NCI-H2227 (cell line): Measurements from ENCODE around the gene FAM20B.
"Not testable (repeated sequence)": the region's sequence is repeated elsewhere in the genome, so short reads cannot be mapped to it uniquely, and the experiment has no call there.

Source experiments
- DNase-seq: peaks from one replicate; lab custom pipeline; 2025; ENCODE audit not compliant: unreplicated experiment; lab: John Stamatoyannopoulos, UW

The FAM20B gene, protein sequence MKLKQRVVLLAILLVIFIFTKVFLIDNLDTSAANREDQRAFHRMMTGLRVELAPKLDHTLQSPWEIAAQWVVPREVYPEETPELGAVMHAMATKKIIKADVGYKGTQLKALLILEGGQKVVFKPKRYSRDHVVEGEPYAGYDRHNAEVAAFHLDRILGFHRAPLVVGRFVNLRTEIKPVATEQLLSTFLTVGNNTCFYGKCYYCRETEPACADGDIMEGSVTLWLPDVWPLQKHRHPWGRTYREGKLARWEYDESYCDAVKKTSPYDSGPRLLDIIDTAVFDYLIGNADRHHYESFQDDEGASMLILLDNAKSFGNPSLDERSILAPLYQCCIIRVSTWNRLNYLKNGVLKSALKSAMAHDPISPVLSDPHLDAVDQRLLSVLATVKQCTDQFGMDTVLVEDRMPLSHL

DNA sequence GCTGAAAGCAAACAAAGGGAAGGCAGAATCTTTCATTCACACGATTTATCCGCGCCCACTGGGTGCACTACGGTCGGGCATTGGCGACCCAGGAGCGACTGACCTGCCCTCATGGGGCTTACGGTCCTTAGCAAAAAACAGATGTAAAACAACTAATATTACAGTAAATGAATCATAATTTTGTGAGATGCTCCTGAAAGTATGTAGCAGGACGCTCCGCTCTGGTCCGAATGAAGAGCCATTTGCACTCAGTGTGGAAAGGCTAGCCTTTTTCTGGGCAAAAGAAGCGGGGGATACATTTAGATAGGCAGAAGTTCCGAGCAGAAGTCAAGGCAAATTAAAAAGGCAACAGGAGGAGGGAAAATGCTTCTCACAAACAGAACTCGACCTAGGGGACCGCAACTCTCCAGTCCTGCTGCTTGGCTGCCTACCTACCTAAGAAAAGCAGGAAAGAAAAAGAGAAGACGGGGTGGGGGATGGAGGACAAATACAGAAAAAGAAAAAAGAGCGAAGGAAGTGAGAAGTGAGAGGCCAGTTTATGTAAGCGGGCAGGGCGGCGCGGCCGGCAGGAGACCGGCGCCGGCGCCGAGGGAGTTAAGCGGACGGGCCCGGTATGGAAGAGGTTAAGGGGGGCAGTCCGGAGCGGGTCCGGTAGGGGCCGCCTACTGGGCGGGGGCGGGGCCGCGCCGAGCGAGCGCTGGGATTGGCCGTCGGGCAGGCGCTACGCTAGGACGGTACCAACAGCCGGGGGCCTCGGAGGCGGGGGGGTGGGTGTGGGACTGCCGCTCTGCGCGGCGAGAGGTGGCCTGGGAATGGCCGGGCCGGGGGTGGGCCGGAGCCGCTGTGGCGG, at the start of gene FAM20B:
TSS of gene FAM20B (plus strand) at position 770 of the 850 bp plus-strand sequence. CDS start 17,954 bp downstream, outside the sequence.
- peak; percentile 96 for DNase-seq

DNA sequence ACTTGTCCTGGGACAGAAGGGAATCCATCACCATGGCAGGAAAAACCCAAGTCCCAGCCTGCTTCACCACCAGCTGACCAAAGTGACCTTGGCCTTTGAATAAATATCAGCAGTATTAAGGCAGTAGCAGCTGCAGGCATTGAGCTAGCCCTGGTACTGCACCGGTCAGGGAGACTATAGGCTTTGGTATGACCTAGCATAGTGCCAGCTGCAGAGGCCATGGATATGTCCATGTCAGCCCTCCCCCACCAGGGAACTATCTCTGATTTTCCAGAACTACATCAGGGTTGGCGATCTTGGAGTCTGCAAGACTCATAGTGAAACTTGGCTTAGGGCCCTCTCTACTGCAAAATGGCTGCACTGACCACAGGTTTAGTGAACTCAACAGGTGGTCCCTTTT, 49.2 kb upstream of the FAM20B start:
- no peak for DNase-seq

DNA sequence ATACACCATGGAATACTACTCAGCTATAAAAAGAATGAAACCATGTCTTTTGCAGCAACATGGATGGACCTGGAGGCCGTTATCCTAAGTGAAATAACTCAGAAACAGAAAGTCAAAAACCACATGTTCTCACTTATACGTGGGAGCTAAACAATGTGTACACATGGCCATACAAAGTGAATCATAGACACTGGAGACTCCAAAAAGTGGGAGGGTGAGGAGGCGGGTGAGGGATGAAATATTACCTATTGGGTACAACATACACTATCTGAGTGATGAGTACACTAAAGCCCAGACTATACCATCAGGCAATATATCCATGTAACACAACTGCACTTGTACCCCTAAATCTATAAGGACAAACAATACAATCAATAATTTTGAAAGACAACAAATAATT, 39.5 kb upstream of the FAM20B start:
- DNase-seq: no peak

DNA sequence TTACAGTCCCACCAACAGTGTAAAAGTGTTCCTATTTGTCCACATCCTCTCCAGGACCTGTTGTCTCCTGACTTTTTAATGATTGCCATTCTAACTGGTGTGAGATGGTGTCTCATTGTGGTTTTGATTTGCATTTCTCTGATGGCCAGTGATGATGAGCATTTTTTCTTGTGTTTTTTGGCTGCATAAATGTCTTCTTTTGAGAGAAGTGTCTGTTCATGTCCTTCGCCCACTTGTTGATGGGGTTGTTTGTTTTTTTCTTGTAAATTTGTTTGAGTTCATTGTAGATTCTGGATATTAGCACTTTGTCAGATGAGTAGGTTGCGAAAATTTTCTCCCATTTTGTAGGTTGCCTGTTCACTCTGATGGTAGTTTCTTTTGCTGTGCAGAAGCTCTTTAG, 37.5 kb upstream of the FAM20B start:
- DNase-seq: not testable (repeated sequence)

DNA sequence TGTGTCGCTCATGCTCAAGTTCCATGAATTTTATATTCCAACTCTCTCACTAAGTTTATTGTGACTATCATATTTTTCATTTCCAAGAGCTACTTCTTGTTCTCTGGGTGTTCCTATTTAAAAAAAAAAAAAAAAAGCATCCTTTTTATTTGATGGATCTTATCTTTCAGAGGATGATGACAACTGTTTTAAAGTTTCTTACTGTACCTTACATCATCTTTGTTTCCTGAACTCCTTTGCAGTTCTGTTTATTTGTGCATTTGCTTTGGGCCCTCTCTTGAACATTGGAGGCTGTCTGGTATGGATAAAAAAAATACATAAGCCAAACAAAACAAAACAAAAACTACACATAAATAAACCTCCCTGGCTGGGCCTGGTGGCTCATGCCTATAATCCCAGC, 32.1 kb upstream of the FAM20B start:
- DNase-seq: no peak

DNA sequence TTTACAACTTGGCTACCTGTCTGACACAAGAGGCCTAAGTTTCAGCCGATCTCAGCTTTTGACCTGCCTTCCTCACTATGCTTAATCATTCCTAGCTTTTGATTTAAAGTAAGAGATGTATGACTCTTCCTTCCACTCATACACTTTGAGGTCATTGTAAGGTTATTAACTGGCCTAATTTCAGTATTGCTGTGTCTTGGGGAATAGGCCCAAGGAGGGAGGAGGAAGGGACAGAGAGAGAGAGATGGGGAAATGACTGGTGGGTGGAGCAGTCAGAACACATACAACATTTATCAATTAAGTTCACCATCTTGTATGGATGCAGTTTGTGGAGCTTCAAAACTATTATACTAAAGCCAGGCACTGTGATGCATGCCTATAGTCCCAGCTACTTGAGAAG, 28.3 kb upstream of the FAM20B start:
- DNase-seq: no peak

DNA sequence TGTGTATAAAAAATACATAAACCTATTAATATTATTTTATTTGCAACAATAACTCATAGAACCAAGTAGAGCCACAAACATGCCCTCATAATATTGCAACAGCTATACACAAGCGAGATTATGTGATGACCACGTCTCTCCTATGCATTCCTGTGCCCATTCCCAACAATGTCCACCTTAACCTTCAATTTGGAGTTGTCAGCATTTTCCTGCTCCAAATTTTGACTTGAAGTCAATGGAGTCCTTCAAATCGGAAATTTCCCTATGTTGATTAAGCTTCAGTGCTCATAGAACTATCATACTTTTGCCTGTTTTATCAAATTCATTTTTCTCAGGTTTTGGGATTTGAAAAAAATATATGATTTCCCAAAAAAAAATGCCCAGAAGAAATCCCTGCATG, 27.4 kb upstream of the FAM20B start:
- DNase-seq: no peak

DNA sequence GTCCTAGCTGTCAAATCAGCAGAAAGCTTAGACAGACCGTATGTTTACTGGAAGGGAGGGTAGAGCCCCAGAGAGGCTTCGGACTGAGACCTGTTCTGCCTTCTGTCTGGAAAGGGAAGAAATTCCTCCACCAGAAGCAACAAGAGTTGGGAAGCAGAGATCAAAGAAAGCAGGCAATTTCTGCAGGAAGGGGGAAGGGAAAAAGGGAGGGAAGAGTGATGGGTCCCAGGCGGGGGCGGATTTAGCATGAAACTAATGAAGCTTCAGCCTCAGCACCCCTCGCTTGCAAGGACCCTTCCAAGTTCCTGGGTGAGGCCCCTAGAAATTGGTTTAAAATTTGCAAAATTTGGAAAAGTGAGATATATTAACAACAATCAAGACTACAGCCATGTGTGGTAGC, 26.6 kb upstream of the FAM20B start:
- no peak for DNase-seq

DNA sequence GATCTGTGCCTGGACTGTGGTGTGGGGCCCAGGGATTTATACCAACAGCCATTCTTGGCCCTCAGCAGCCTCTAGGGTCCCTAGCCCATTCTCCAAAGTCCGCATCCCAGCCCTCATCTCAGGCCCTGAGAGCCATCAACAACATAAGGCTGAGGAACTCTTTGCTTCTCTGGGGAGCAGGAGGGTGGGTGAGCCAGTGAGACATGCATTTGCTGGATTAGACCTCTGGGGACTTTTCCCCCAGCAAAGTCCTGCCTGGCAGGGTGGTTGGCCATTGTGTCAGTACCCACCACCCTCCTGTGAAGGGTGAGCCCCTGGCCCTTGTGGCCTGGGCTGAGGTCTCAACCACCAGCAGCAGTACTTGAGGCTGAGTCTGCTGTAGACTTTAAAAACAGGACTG, 24.2 kb upstream of the FAM20B start:
- no peak for DNase-seq

DNA sequence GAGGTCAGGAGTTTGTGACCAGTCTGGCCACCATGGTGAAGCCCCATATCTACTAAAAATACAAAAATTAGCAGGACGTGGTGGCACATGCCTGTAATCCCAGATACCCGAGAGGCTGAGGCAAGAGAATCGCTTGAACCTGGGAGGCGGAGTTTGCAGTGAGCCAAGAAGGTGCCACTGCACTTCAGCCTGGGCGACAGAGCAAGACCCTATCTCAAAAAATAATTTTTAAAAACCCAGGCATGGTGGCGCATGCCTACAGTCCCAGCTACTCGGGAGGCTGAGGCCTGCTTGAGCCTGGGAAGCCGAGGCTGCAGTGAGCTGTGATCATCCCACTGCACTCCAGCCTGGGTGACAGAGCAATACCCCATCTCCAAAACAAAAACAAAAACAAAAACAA, 23.6 kb upstream of the FAM20B start:
- not testable (repeated sequence) for DNase-seq

DNA sequence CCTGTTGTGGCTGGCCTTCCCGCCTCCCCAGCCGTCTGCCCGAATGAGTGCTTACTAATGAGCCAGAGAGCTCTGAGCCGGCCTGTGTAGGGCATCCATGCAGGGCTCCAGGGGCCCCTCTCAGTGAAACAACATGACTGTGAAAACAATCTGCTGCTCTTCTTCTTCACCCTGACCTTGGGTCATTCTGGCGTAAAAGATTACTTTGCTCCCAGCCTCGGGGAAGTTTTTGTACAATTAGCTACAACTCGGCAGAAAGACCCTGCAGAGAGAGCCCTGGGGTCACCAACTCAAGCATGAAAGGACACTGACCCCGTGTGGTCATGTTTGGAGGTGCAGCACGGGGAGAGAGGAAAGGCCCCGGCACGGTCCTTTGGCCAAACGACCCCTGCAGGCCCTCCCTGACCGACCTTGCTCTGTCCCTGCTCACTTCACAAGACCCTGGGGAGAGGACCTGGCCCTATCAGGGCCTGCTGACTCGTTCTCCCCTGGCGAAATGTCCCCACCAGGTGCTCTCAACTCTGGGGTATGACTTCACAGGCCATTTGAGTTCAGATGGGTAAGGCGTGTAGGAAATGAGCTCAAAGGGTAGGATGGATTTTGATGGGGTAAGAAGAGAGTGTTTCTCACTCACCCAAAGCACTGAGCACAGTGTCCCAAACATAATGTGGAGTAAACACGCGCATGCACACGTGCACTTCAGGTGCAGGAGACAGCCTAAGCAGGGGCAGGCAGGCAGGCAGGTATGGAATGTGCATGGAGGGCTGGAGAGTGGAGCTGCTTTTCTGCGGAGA, 22.9 kb upstream of the FAM20B start:
- DNase-seq: peak; percentile 83

DNA sequence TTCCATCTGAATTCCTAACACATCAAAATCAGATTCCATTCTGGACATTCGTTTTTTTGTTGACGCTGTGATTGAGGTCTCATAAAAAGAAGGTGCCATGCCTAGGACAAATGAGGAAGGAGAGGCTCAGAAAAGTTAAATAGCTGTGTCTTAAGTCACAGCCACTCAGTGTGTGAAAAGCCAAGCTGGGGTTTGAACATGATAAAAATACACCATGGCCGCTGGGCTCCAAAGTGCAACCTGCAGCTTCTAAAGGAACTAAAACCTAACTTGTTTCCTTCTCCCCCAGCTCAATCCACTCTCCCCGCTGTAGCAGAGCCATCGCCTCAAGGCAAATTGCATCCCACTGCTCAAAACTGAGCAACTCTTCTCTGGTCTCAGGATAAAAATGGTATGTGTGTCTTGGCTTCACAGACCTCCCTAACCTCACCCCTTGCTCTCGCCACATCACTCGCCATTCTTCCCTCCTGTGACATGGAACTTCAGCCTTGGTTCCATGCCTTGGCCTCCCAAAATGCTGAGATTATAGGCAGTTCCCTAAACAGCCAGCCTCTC, 22.1 kb upstream of the FAM20B start:
- no peak for DNase-seq

DNA sequence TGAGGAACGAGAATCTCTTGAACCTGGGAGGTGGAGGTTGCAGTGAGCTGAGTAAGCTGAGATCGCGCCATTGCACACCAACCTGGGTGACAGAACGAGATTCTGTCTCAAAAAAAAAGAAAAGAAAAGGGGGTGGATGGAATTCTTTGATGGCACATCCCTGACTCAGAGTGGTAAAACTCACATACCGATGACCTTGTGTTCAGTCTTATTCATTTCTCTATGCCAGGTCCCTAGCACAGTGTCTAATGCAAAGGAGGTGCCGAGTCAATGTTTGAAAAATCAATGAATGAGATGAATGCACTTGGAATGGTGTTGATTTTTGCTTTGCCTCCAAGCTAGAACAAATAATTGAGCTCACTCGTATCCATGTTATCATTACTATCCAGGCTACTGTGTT, 18.5 kb upstream of the FAM20B start:
- DNase-seq: no peak

DNA sequence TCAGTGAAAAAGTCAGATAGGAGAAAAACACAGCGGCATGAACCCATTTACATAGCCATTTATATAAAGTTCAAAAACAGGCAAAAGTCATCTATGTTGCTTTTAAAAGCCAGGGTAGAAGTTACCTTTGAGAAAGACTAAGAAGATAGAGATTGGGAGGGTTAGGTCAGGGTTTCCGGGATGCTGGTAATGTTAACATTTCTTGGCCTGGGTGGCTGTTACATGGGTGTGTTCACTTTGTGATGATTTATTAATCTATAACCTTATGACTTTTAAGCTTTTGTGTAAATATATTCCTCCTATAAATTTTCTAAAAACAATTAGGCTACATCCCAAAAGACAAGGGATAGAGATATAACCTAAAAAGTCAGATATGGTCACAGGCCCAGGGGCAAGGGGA, 15.0 kb upstream of the FAM20B start:
- no peak for DNase-seq

DNA sequence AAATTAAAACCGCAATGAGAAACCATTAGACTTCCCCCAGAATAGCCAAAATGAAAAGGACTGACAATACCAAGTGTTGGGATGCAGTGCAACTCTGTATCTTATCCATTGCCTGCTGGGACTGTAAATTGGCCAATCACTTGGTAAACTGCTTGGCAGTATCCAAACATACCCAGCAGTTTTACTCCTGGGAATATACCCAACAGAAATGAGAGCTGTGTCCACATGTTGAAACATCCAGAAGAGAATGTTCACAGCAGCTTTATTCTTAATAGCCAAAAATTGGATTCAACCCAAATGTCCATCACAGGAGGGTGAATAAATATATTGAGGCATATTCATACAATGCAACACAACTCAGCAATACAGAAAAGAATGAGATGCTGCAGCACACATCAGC, 13.7 kb upstream of the FAM20B start:
- no peak for DNase-seq

DNA sequence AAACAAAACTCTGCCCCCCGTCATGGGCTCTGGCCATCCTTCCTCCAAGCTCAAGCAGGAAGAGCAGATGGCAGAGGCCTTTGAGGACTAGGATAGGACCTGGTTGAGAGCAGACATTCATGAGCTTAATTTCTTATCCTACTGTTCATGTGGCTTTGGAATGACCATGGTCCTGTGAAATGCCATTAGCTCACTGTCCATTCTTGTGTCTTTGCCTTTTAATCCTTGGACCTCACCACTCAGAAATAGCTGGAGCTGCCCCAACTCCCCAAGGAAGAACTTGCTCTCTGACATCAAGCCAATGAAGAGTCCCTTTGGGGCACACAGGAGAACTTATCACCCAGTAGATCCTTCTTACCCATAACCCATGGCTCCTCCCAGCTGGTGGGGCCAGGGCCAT, 11.6 kb upstream of the FAM20B start:
- DNase-seq: no peak

DNA sequence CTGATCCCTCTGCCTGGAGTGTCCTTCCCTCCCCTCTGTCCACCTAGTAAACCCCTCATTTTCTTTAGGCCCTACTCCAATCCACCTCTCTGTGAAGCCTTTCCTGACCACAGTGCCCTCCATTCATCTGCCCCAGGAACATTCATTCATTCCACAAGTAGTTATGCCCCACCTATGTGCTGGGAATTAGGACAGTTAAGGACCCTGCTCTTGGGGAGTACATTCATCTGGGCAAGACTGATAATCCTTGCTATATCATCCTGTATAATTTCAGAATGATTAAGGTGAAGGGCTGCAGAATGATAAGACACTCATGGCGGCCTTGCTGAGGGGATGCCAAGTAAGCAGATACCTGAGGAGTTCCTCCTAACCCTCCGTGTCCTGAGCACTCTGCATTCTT, 10.3 kb upstream of the FAM20B start:
- no peak for DNase-seq

DNA sequence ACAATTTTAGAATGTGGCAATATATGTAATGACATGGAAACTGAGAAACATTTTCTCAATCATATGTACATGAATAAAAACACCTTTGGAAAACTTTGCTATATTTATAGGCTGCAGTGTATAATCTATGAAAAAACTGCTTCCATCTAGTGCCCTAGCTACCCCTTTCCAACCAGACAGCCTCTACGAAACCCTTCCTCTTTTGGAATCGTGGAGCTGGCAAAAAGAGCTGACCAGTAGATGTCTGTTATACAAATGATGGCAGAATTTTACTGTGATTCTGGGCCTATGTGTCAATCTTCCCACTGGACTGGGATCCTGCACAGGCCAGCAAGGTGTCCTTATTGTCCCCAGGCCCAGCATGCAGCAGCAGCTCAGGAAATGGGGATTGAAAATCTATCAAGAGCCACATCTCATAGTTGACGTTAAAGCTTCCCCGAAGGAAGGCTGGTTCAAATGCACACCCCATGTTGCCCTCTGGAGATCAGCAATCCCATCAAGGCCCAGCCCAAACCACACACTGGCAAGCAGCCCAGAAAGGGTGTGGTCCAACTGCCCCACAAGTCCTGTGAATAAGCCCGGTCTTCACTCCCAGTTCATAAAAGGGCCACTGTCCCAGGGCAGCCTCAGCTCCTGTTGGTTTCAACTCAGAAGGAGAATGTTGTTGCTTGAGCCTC, 8.8 kb upstream of the FAM20B start:
- DNase-seq: peak; percentile 50

DNA sequence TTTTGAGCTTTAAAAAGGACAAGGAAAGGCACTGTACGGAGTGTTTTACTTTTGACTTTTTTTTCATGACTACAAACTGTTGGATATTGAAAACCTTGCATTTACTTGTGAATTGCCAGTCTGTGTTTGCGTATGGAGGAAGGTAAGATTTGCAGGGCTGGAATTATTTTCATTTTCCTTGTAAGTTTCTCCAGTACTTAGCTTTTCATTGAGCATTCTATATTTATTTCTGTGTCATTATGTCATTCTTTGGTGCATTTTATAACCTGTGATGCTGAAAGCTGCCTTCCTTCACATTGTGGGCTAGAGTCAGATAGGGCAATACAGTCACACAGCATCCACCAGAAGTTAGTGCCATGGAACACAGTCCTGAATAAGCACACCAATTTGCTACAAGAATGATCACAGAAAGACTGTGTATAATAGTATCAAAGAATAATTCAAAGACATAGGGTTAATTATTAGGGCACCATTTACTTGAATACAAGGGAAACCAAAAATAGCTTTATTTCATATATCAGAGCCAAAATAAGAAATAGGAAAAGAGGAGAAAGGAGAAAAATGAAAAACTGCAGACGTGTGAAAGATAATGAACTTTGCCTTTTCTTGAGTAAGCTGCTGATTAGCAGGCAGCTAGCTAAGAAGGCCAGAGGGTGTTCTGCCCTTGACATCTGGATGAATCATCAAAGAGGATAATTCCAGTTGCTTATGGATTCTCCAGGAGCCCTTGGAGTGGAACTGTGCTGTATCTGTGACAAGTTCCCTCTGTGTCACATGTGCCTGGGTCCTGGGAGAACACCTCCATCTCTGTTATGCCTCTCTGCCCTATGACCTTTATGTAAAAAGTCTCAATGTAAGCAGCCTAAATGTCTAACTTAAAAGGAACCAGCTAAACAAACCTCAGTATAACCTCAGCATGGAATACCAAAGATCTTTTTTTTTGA, 8.0 kb upstream of the FAM20B start:
- no peak for DNase-seq
